SK-N-MC (cell line): Measurements from ENCODE around the gene MAGI2.

Source experiments
- DNase-seq: peaks from one replicate; pipeline ENCODE4 v3.0.0-alpha.2; 2011; ENCODE audit warnings: low read depth, low spot score
- H3K27ac ChIP-seq: fragments of 200-600 bp; sonication (generic); 2 replicates; pipeline ENCODE4 v1.5.1; 2016; ENCODE audit warnings: mixed run types
- H3K36me3 ChIP-seq: fragments of 200-600 bp; sonication (generic); 2 replicates; pipeline ENCODE4 v1.6.1; 2017; ENCODE audit warnings: antibody characterized with exemption, low read length, mixed read lengths; ENCODE audit not compliant: insufficient read depth
- H3K4me3 ChIP-seq: fragments of 200-600 bp; sonication (generic); 2 replicates; pipeline ENCODE4 v1.5.1; 2016
- H3K9ac ChIP-seq: fragments of 200-600 bp; sonication (generic); 2 replicates; pipeline ENCODE4 v1.8.0; 2017; ENCODE audit warnings: mixed run types, mixed read lengths; ENCODE audit not compliant: insufficient read length
- H3K9me3 ChIP-seq: fragments of 200-600 bp; sonication (generic); 2 replicates; pipeline ENCODE4 v1.6.1; 2017; ENCODE audit warnings: low read depth, mild to moderate bottlenecking, antibody characterized with exemption, low read length, moderate library complexity, mixed read lengths
- EZH2 ChIP-seq: fragments of 200-600 bp; sonication (generic); IDR thresholded peaks from one replicate; pipeline ENCODE4 v1.6.1; 2017; ENCODE audit warnings: antibody characterized with exemption
- FOXP2 ChIP-seq: optimal IDR thresholded peaks from 2 replicates; pipeline ENCODE3; 2011; ENCODE audit warnings: mild to moderate bottlenecking, moderate library complexity; ENCODE audit not compliant: insufficient read depth; ENCODE audit errors: extremely low read length, control extremely low read depth
- POLR2AphosphoS5 ChIP-seq: IDR thresholded peaks from 2 replicates; pipeline ENCODE4 v1.6.1; 2012; ENCODE audit warnings: mild to moderate bottlenecking, low read depth, low read length, borderline replicate concordance

The MAGI2 gene

DNA sequence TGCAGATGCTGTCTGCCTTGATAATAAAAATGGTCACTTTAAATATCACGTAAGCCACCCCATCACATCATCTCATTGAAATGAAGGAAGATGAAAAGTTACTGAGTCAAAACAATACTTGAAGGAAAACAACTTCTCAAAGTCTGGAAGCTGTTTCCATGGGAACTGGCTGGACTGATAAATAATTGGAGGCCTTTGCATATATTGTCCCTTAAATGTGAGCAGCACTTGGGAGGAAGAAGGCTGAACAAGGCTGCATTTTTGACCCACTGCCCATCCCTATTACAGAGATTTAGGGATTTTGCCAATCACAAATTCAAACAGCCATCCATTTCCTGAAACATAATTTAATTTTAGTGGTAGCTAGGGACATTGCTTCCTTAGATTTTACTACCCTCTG, 18.2 kb upstream of the MAGI2 start:
- H3K9me3 ChIP-seq = no peaks in the 10 kb centered on the region
- no peak overlapping the region for H3K27ac ChIP-seq

DNA sequence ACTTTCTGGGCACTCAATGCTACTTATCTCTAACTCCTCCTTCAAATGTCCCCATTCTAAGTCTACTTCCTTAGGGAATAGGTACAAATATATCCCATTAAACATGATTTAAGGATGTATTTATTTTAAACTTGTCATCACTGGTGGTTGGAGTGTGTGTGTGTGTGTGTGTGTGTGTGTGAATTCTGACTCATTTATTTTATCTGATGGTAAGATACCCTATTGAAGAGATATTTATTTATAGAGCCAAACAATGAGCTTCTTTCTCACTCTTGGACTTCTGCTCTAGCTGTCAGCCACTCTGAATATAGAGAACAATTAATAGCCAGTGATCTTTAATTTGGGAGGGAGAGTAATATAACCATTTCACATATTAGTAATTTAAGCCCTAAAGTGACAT, 17.8 kb upstream of the MAGI2 start:
- H3K36me3 ChIP-seq = no peaks in the 10 kb centered on the region
- no peak overlapping the region for H3K4me3 ChIP-seq
- no peaks in the 10 kb centered on the region for H3K9me3 ChIP-seq
- H3K27ac ChIP-seq = no peak overlapping the region
- no peak for TF ChIP-seq POLR2AphosphoS5
- TF ChIP-seq FOXP2 = no peak
- no peak for TF ChIP-seq EZH2
- no peak overlapping the region for H3K9ac ChIP-seq
- DNase-seq = no peak

More for the DNA sequence above, 18.2 kb upstream of the MAGI2 start:
- Histone ChIP-seq H3K9ac (no peak overlapping the region), H3K36me3 (no peaks in the 10 kb centered on the region), H3K4me3 (no peak overlapping the region)
- no peak for DNase-seq
- TF ChIP-seq EZH2 (no peak), FOXP2 (no peak), POLR2AphosphoS5 (no peak)

GRCh38 chr7:79465551-79465950, 12.1 kb upstream of the MAGI2 start:
- TF ChIP-seq FOXP2 (no peak), EZH2 (no peak)
- Histone ChIP-seq H3K9ac (no peak overlapping the region), H3K9me3 (no peaks in the 10 kb centered on the region), H3K4me3 (no peak overlapping the region), H3K27ac (no peak overlapping the region), H3K36me3 (no peaks in the 10 kb centered on the region)
- DNase-seq = no peak

DNA sequence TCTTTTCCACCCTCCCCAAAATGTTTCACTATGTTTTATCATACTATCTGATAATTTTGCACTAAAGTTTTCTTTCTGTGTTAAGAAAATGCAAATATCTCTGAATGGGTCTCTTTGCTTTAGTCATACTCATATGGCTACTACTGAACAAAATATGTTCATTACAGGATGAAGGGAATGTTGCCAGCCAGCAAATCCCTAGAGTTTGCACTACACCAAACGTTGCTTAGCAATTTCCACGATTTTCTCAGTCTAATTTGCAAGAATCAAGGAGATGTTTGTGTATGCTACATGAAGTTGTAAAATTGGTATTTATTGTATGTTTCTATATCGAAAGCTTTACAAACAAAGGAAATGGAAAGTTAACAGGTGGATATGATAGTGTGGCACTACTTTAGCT, 10.6 kb upstream of the MAGI2 start:
- Histone ChIP-seq H3K27ac (no peak overlapping the region), H3K9me3 (no peaks in the 10 kb centered on the region), H3K4me3 (no peak overlapping the region), H3K36me3 (no peaks in the 10 kb centered on the region), H3K9ac (no peak overlapping the region)
- no peak for DNase-seq
- no peak for TF ChIP-seq FOXP2
- no peak for TF ChIP-seq POLR2AphosphoS5
- TF ChIP-seq EZH2 = no peak

- DNase-seq = no peak
- no peak overlapping the region for H3K9ac ChIP-seq
- H3K9me3 ChIP-seq = no peaks in the 10 kb centered on the region
- no peaks in the 10 kb centered on the region for H3K36me3 ChIP-seq
- no peak overlapping the region for H3K27ac ChIP-seq
- TF ChIP-seq POLR2AphosphoS5 = no peak
- no peak for TF ChIP-seq EZH2
- TF ChIP-seq FOXP2 = no peak
- H3K4me3 ChIP-seq = no peak overlapping the region
Measured at GRCh38 chr7:79462390-79462789, 8.9 kb upstream of the MAGI2 start.

DNA sequence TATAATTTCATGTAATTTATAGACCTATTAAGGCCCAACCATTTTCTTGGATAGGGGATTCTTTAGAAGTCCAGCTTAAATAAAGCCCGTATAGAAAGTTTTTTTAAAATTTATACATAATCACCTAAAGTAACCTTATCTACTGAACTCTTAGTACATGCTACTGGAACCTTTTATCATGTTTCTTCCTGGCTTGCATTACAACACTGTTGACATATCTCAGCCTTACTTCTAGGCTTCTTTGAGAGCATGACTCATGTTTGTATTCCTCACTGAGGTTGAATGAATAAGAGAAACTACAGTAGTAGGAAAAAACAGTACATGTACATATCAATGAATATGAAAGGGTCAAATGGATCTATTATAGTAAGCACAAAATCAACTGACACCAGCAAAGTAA, 8.2 kb upstream of the MAGI2 start:
- H3K9me3 ChIP-seq = no peaks in the 10 kb centered on the region
- no peak overlapping the region for H3K9ac ChIP-seq
- no peak overlapping the region for H3K4me3 ChIP-seq
- no peak overlapping the region for H3K27ac ChIP-seq
- H3K36me3 ChIP-seq = no peaks in the 10 kb centered on the region
- DNase-seq = no peak
- TF ChIP-seq FOXP2 (no peak), EZH2 (no peak), POLR2AphosphoS5 (no peak)

- DNase-seq = no peak
- Histone ChIP-seq H3K9ac (no peak overlapping the region), H3K36me3 (no peaks in the 10 kb centered on the region), H3K27ac (no peak overlapping the region), H3K4me3 (no peak overlapping the region), H3K9me3 (no peaks in the 10 kb centered on the region)
- TF ChIP-seq EZH2 (no peak), POLR2AphosphoS5 (no peak), FOXP2 (no peak)
Measured at GRCh38 chr7:79459381-79459780, 5.9 kb upstream of the MAGI2 start.

GRCh38 chr7:79458796-79459195, 5.3 kb upstream of the MAGI2 start:
- H3K36me3 ChIP-seq = no peaks in the 10 kb centered on the region
- no peak overlapping the region for H3K4me3 ChIP-seq
- no peak overlapping the region for H3K9ac ChIP-seq
- TF ChIP-seq FOXP2 = no peak
- no peak for TF ChIP-seq POLR2AphosphoS5
- H3K27ac ChIP-seq = no peak overlapping the region
- DNase-seq = no peak
- H3K9me3 ChIP-seq = no peaks in the 10 kb centered on the region

DNA sequence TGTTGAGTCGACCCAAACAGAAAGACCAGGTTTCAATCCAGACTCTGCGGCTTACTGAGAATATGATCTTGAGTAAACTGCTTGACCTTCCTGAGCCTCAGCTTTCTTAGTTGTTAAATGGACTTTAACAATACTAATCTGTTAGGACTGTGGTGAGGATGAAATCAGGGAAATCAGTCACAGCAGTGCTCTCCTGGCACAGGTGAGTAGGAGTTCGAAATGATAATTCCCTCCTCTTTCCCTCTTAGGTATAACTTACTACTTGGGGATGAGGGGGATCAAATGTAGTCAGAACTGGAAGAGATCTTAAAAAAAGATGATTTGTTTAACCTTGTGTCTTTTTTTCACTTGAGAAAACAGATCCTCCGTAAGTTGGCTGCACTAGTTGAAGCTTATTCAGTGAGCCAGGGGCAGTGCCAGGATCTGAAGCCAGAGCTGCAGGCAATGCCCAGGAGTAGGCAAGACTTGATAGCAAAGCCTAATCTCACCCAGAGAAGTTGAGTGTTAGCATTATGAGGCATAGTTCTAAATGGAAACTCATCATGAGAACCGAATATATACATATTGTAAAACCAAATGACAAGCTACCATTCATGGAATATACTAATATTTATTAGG, 1.8 kb upstream of the MAGI2 start:
- H3K9ac ChIP-seq = no peak overlapping the region
- DNase-seq = no peak
- TF ChIP-seq FOXP2 (no peak), POLR2AphosphoS5 (no peak), EZH2 (no peak)
- H3K27ac ChIP-seq = no peak overlapping the region
- H3K36me3 ChIP-seq = no peaks in the 10 kb centered on the region
- H3K4me3 ChIP-seq = no peak overlapping the region
- H3K9me3 ChIP-seq = no peaks in the 10 kb centered on the region
